Prostate gland (tissue), 2 donors: ENCODE data around the gene MOK. TPM values are rescaled to one million over a fixed set of nuclear protein-coding genes. Genes with fewer than 3 reads are reported as not detected.
A peak's percentile ranks its signal among the peaks of the same experiment; 100 is the strongest.

Experiments used
- DNase-seq: peaks from one replicate; pipeline ENCODE4 v3.0.0-alpha.2; 2019; ENCODE audit warnings: low spot score
- H3K27ac ChIP-seq, 2 donors: fragments of 200-600 bp; sonication (generic); 2 replicates each; pipeline ENCODE4 v1.5.1; 2017 to 2019
- H3K27me3 ChIP-seq: fragments of 200-600 bp; sonication (generic); replicated peaks from 2 replicates; pipeline ENCODE4 v1.5.1; 2019; ENCODE audit not compliant: insufficient read depth
- H3K36me3 ChIP-seq, 2 donors: fragments of 200-600 bp; sonication (generic); 1 replicate in 1 of 2; 2 replicates in 1 of 2; pipeline versions ENCODE4 v1.5.1 to v1.8.1; 2017 to 2019
- H3K4me1 ChIP-seq: fragments of 200-600 bp; sonication (generic); replicated peaks from 2 replicates; pipeline ENCODE4 v1.5.1; 2019
- H3K4me3 ChIP-seq, 2 donors: fragments of 200-600 bp; sonication (generic); 2 replicates each; pipeline ENCODE4 v1.5.1; 2017 to 2019
- H3K9me3 ChIP-seq: fragments of 200-600 bp; sonication (generic); 2 replicates; pipeline ENCODE4 v1.5.1; 2017
- POLR2A ChIP-seq: fragments of 450-650 bp; IDR thresholded peaks from one replicate; pipeline ENCODE4 v1.6.1; 2016; ENCODE audit warnings: antibody characterized with exemption, mild to moderate bottlenecking
- POLR2AphosphoS5 ChIP-seq: sonication (generic); formaldehyde crosslinking; IDR thresholded peaks from one replicate; pipeline ENCODE4 v1.6.1; 2017; ENCODE audit warnings: antibody characterized with exemption
- WGBS: methylation state at CpG from one replicate; pipeline ENCODE4 v1.1.5; 2018; 5-methylcytosine and 5-hydroxymethylcytosine counted together
- intact Hi-C: fragments of 100-400 bp; cut with DNase I; formaldehyde crosslinking; loops from one replicate; pipeline ENCODE4 v1.14.2; 2022
- total RNA-seq, 2 donors: library from RNA; depleted of rRNA; stranded (reverse); fragments of >200 nt; gene quantifications; one replicate each; pipeline ENCODE4 v1.1.0, GENCODE V29; 2016
- TF ChIP-seq, protein P1 (sequence below), 4 experiments: fragments of 200-600 bp in 2 of 4; fragments of 450-650 bp in 2 of 4; sonication (generic) in 2 of 4; IDR thresholded peaks; 1 replicate in 3 of 4; 2 replicates in 1 of 4; pipeline ENCODE4 v1.5.1; 2016 to 2019; ENCODE audit warnings: antibody characterized with exemption in 4 of 4, mild to moderate bottlenecking in 2 of 4, moderate library complexity in 2 of 4

MOK gene
- total RNA-seq, 2 donors from 2014 or later, result 17.8 to 95.5 TPM

DNA sequence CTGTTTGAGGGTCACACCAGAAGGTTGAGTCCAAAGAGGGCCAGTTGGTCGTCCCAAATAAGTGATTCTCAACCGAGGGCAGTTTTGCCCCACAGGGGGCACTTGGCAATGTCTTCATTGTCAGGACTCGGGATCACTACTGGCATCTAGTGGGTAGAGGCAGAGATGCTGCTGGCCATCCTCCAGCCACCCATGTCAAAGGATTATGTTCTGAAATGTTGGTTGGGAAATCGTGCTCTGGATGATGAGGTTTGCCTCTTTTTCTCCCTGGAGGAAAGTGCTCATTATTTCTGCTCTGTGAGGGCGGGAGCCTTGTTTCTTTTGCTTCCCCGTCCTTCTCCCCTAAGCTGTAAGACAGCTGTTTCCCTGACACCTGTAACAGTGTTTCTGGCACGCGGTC, 18.1 kb upstream of the MOK start:
- intact Hi-C loops, result loop anchor here (5.0 kb wide), 2 partner anchors 39 to 189 kb away; partner anchors contain the start of genes CINP and TECPR2
- Histone ChIP-seq H3K9me3 (no peaks in the 10 kb centered on the region), H3K27ac (no peak overlapping the region), H3K36me3 (no peaks in the 10 kb centered on the region), H3K27me3 (no peaks in the 10 kb centered on the region), H3K4me1 (peaks cover 1% of the 10 kb centered on the region), H3K4me3 (no peak overlapping the region)
- TF ChIP-seq, protein P1, sequence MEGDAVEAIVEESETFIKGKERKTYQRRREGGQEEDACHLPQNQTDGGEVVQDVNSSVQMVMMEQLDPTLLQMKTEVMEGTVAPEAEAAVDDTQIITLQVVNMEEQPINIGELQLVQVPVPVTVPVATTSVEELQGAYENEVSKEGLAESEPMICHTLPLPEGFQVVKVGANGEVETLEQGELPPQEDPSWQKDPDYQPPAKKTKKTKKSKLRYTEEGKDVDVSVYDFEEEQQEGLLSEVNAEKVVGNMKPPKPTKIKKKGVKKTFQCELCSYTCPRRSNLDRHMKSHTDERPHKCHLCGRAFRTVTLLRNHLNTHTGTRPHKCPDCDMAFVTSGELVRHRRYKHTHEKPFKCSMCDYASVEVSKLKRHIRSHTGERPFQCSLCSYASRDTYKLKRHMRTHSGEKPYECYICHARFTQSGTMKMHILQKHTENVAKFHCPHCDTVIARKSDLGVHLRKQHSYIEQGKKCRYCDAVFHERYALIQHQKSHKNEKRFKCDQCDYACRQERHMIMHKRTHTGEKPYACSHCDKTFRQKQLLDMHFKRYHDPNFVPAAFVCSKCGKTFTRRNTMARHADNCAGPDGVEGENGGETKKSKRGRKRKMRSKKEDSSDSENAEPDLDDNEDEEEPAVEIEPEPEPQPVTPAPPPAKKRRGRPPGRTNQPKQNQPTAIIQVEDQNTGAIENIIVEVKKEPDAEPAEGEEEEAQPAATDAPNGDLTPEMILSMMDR (IDR thresholded peaks at IDR 0.05), result peak in 2 of 4 experiments; percentile 50 to 53
- TF ChIP-seq POLR2AphosphoS5 (peak; percentile 29), POLR2A (no peak)
- WGBS, result 35% methylated on average over 8 of the region's 8 CpGs
- peak; percentile 64 for DNase-seq

DNA sequence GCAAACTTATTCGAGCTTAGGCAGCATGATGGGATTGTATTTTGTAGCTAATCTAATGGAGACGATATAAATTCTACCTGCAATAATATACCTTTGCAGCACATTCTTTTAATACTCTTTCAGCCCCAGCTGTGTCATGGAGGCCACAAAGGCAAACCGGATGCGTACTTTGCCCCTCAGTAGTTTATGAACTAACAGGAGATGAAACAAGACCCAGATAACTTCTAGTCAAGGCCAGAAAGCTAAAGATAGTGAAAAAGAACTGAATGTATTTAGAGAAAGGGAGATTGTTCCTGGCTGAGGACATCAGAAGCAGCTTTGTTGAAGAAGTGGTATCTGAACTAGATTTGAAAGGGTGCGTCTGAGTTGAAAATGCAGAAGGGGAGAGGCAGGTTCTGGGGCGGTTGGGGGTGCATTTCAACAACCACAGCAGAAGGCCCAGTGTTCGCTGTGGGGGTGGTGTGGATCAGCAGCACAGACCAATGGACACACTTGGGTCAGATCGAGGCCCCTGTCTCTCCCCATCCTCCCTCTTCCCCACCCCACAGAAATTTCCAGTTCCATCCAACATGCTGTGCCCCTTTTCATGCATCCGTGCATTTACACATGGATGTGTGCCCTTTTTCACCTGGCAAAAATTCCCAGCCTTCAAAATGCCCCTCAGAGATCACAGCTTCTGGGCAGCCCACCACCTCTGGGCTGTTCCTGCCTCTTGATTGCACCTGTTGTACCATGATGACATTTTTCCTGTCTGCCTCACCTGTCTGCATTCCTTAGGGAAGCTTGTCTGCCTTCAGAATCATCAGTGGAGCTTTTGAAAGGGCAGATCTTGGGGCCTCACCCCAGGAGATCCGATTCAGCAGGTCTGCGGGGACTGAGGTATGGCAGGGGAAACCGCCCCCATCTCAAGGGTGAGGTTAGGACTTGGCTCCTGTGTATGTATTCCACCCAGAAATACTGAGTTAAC, 16.8 kb upstream of the MOK start:
- Histone ChIP-seq H3K4me1 (peaks cover 4% of the 10 kb centered on the region), H3K4me3 (no peak overlapping the region), H3K9me3 (no peaks in the 10 kb centered on the region), H3K27me3 (no peaks in the 10 kb centered on the region), H3K27ac (no peak overlapping the region), H3K36me3 (no peaks in the 10 kb centered on the region)
- TF ChIP-seq, protein P1 (IDR thresholded peaks at IDR 0.05), result no peak
- no peak for TF ChIP-seq POLR2A
- no peak for TF ChIP-seq POLR2AphosphoS5
- intact Hi-C loops, result loop anchor here (5.0 kb wide), 2 partner anchors 41 to 191 kb away; partner anchors contain the start of genes CINP and TECPR2
- no peak for DNase-seq
- WGBS, result 83% methylated on average over 12 of the region's 12 CpGs

DNA sequence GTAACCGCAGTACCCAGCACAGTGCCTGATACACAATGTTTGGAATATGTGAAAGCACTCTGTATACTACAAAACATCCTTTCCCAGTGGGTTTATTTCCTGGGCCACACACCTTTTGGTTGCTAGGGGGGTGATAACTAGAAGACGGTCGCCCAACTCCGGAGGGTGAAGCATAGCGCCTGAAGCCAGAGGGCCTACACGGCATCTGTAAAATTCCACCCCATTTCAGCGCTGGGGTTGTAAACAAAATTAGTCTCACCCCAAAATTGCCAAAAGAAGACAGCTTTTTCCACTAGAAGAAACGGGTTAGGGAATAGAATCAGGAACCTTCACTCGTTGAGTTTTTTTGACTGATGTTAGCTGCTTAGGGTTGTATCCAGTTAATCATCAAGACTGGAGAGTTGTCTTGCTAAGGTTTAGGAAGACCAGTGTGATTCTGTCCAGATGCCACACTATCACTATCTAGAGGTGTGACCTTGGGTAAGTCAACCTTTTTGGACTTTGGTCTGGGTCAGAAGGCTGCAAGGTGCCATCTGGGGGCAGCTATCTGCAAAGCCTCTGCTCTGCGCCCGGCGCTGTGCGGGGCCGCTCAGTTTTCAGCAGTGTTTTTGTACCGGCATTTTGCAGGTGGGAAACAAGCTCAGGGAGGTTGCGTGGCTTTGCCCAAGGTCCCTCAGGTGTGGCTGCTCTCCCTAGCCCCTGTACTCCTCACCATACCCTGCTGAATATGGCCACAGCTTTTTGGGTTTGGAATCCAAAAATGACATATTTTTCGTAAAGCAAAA, 15.9 kb upstream of the MOK start:
- intact Hi-C loops, result loop anchor here (5.0 kb wide), 2 partner anchors 41 to 191 kb away; partner anchors contain the start of genes CINP and TECPR2
- TF ChIP-seq POLR2A (no peak), POLR2AphosphoS5 (no peak)
- TF ChIP-seq, protein P1 (IDR thresholded peaks at IDR 0.05), result no peak
- Histone ChIP-seq H3K27ac (peak overlapping the region in 1 of 2 donors; percentile 97), H3K9me3 (no peaks in the 10 kb centered on the region), H3K27me3 (no peaks in the 10 kb centered on the region), H3K4me3 (peak overlapping the region in 1 of 2 donors; percentile 72), H3K4me1 (peaks cover 4% of the 10 kb centered on the region), H3K36me3 (no peaks in the 10 kb centered on the region)
- no peak for DNase-seq
- 88% methylated on average over 17 of the region's 17 CpGs for WGBS

DNA sequence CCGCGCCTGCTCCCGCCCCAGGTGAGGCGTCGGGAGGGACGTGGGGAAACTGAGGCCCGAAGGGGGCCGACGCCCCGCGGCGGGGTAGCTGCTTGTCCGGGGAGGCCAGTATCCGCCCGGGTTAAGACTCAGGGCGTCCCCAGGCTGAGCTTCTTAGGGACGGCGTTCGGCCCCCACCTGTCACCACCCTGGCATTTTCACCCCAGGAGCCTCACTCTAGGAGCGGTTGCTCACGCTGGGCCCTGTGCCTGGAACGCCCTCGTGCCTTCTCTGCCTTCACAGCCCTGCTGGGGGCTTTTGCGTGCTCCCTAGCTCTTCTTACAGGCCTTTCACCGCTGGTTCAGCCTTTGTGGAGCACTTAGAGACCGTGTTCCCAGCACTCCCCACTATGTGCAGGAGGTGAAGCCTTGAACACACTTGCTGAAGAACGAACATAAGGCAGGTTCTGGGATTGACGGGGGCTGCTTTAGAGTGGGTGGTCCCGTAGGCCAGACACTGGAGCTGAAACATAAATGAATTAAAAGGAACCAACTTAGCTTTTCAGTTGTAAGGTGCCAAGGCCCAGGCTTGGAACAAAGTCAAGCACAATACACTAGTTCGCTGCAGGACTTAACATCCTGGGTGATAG, 15.2 kb upstream of the MOK start:
- Histone ChIP-seq H3K27ac (peak overlapping the region; percentile 96 to 97), H3K36me3 (no peaks in the 10 kb centered on the region), H3K4me1 (peaks cover 4% of the 10 kb centered on the region), H3K4me3 (peak overlapping the region; percentile 72 to 82), H3K27me3 (no peaks in the 10 kb centered on the region), H3K9me3 (no peaks in the 10 kb centered on the region)
- peak; percentile 23 for DNase-seq
- intact Hi-C loops, result loop anchor here (5.0 kb wide), 2 partner anchors 42 to 192 kb away; partner anchors contain the start of genes CINP and TECPR2
- WGBS, result 9% methylated on average over 14 of the region's 30 CpGs
- no peak for TF ChIP-seq POLR2AphosphoS5
- TF ChIP-seq, protein P1 (IDR thresholded peaks at IDR 0.05), result peak in 1 of 4 experiments; percentile 6
- no peak for TF ChIP-seq POLR2A
